ENCODE results near the gene MYL6B.
"Not testable (repeated sequence)": the region's sequence is repeated elsewhere in the genome, so short reads cannot be mapped to it uniquely, and the experiment has no call there.

MYL6B gene

DNA sequence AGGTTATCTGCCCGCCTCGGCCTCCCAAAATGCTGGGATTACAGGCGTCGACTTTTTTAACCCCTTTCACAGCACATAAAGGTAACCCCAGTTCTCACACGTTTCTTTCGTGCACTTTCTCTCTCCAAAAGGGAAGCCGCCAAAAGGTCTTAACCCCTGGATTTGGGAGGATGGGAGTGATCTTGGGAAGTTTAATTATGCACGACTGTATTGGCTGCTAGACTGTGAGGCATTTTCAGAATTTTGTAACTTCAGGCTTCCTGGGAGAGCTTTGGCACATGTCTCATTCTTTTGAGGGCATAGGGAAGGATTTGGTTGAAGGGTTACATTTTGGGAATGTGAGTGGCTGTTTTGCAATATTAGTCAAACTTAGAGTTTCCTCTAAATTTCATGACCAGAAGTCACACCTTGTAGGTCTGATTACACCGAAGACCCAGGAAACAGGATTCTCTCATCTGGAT is 38.3 kb downstream of the MYL6B start:
- Histone ChIP-seq H3K27me3 (ENCODE audit: insufficient read depth, low read length, poor library complexity, severe bottlenecking) (no peaks in the 10 kb centered on the region), H3K4me3 (ENCODE audit: low read length, poor library complexity, severe bottlenecking) (peak overlapping the region; percentile 85), H3K4me1 (ENCODE audit: insufficient read depth, low read length, poor library complexity, severe bottlenecking) (peaks cover 25% of the 10 kb centered on the region), H4K20me1 (ENCODE audit: insufficient read depth, low read length, poor library complexity, severe bottlenecking) (peaks cover 29% of the 10 kb centered on the region), H2AFZ (ENCODE audit: low read length) (peak overlapping the region; percentile 82; the same call in 1 of the 2 replicates), H3K36me3 (ENCODE audit: insufficient read depth, low read length) (peaks cover 6% of the 10 kb centered on the region; the same call in 1 of the 2 replicates), H3K79me2 (ENCODE audit: insufficient read depth, low read length) (peaks cover 36% of the 10 kb centered on the region), H3K9me2 (replicated peaks; ENCODE audit: low read depth, low read length) (no peaks in the 10 kb centered on the region), H3K9ac (ENCODE audit: low read depth, low read length, poor library complexity, severe bottlenecking) (peak overlapping the region; percentile 94), H3K4me2 (ENCODE audit: low read depth, low read length, poor library complexity, severe bottlenecking) (peak overlapping the region; percentile 72), H3F3A (ENCODE audit: low read depth) (no peaks in the 10 kb centered on the region), H3K9me3 (ENCODE audit: insufficient read depth, low read depth, low read length) (no peaks in the 10 kb centered on the region)
- TF ChIP-seq, protein P1, sequence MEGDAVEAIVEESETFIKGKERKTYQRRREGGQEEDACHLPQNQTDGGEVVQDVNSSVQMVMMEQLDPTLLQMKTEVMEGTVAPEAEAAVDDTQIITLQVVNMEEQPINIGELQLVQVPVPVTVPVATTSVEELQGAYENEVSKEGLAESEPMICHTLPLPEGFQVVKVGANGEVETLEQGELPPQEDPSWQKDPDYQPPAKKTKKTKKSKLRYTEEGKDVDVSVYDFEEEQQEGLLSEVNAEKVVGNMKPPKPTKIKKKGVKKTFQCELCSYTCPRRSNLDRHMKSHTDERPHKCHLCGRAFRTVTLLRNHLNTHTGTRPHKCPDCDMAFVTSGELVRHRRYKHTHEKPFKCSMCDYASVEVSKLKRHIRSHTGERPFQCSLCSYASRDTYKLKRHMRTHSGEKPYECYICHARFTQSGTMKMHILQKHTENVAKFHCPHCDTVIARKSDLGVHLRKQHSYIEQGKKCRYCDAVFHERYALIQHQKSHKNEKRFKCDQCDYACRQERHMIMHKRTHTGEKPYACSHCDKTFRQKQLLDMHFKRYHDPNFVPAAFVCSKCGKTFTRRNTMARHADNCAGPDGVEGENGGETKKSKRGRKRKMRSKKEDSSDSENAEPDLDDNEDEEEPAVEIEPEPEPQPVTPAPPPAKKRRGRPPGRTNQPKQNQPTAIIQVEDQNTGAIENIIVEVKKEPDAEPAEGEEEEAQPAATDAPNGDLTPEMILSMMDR (conservative IDR thresholded peaks at IDR 0.05; ENCODE audit: low read length) = no peak
- no peak for TF ChIP-seq EZH2phosphoT487 (IDR thresholded peaks at IDR 0.05; ENCODE audit: borderline replicate concordance)

DNA sequence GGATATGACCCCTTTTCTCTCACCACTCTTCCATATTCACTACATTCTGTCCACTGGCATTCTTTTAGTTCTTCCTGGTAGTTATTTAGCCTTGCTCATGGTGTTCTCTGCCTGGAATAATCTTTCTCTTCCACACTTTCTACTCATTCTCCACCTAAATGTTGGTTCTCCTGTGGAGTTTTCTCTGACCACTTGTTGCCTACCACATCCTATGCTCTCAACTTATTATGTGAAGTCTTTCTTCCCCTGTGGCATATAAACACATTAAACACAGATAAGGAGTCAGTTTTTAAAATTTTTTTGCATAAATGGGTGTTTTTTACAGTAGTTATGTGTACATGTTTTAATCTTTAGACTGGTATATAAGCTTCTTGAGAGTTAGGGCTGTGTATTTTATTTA is 40.2 kb downstream of the MYL6B start:
- Histone ChIP-seq H3K9me3 (ENCODE audit: insufficient read depth, low read depth, low read length) (no peaks in the 10 kb centered on the region), H3F3A (ENCODE audit: low read depth) (no peaks in the 10 kb centered on the region), H3K4me2 (ENCODE audit: low read depth, low read length, poor library complexity, severe bottlenecking) (no peak overlapping the region), H3K79me2 (ENCODE audit: insufficient read depth, low read length) (peaks cover 17% of the 10 kb centered on the region), H3K4me1 (ENCODE audit: insufficient read depth, low read length, poor library complexity, severe bottlenecking) (peaks cover 13% of the 10 kb centered on the region), H3K9me2 (replicated peaks; ENCODE audit: low read depth, low read length) (no peaks in the 10 kb centered on the region), H4K20me1 (ENCODE audit: insufficient read depth, low read length, poor library complexity, severe bottlenecking) (peaks cover 14% of the 10 kb centered on the region), H3K36me3 (ENCODE audit: insufficient read depth, low read length) (no peaks in the 10 kb centered on the region), H3K4me3 (ENCODE audit: low read length, poor library complexity, severe bottlenecking) (no peak overlapping the region), H3K27me3 (ENCODE audit: insufficient read depth, low read length, poor library complexity, severe bottlenecking) (no peaks in the 10 kb centered on the region), H3K9ac (ENCODE audit: low read depth, low read length, poor library complexity, severe bottlenecking) (peak overlapping the region; percentile 5), H2AFZ (ENCODE audit: low read length) (no peak overlapping the region; the same call in 1 of the 2 replicates)
- TF ChIP-seq, protein P1 (conservative IDR thresholded peaks at IDR 0.05; ENCODE audit: low read length) = no peak
- no peak for TF ChIP-seq EZH2phosphoT487 (IDR thresholded peaks at IDR 0.05; ENCODE audit: borderline replicate concordance)

DNA sequence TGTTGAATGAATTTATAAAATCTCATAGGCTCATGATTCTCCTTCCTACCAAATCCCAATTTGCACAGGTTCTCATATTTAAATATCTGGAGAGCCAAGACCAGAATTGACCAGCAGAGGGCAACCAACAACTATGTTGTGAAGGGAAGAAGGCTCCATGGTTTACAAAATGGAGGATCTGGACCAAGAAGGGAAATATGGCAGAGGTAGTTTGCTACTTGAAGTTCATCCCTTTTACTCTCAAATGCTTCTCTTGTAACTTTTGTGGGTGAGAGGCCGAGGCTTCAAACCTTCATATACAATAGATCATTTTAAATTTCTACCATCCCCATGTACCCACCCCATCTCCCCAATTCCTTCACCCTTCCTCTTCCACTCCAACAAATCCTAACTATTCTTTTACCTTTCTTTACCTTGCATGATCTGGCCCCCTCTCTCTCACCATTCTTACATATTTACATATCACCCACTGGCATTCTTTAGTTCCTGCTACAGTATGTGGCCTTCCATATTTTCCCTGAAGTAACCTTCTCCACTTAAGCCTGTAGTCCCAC is 40.7 kb downstream of the MYL6B start:
- peaks cover 12% of the 10 kb centered on the region for H3K79me2 ChIP-seq (ENCODE audit: insufficient read depth, low read length)
- no peaks in the 10 kb centered on the region for H3K27me3 ChIP-seq (ENCODE audit: insufficient read depth, low read length, poor library complexity, severe bottlenecking)
- H3K4me3 ChIP-seq (ENCODE audit: low read length, poor library complexity, severe bottlenecking) = peak overlapping the region; percentile 12
- peaks cover 8% of the 10 kb centered on the region for H3K4me1 ChIP-seq (ENCODE audit: insufficient read depth, low read length, poor library complexity, severe bottlenecking)
- H4K20me1 ChIP-seq (ENCODE audit: insufficient read depth, low read length, poor library complexity, severe bottlenecking) = peaks cover 9% of the 10 kb centered on the region
- H3K9me3 ChIP-seq (ENCODE audit: insufficient read depth, low read depth, low read length) = no peaks in the 10 kb centered on the region
- no peaks in the 10 kb centered on the region for H3K9me2 ChIP-seq (replicated peaks; ENCODE audit: low read depth, low read length)
- peak overlapping the region; percentile 23 for H3K4me2 ChIP-seq (ENCODE audit: low read depth, low read length, poor library complexity, severe bottlenecking)
- H3F3A ChIP-seq (ENCODE audit: low read depth) = no peaks in the 10 kb centered on the region
- peak overlapping the region; percentile 92 for H2AFZ ChIP-seq (ENCODE audit: low read length)
- TF ChIP-seq EZH2phosphoT487 (IDR thresholded peaks at IDR 0.05; ENCODE audit: borderline replicate concordance) = no peak
- TF ChIP-seq, protein P1 (conservative IDR thresholded peaks at IDR 0.05; ENCODE audit: low read length) = peak; percentile 95
- no peaks in the 10 kb centered on the region for H3K36me3 ChIP-seq (ENCODE audit: insufficient read depth, low read length)
- peak overlapping the region; percentile 33 for H3K9ac ChIP-seq (ENCODE audit: low read depth, low read length, poor library complexity, severe bottlenecking)

DNA sequence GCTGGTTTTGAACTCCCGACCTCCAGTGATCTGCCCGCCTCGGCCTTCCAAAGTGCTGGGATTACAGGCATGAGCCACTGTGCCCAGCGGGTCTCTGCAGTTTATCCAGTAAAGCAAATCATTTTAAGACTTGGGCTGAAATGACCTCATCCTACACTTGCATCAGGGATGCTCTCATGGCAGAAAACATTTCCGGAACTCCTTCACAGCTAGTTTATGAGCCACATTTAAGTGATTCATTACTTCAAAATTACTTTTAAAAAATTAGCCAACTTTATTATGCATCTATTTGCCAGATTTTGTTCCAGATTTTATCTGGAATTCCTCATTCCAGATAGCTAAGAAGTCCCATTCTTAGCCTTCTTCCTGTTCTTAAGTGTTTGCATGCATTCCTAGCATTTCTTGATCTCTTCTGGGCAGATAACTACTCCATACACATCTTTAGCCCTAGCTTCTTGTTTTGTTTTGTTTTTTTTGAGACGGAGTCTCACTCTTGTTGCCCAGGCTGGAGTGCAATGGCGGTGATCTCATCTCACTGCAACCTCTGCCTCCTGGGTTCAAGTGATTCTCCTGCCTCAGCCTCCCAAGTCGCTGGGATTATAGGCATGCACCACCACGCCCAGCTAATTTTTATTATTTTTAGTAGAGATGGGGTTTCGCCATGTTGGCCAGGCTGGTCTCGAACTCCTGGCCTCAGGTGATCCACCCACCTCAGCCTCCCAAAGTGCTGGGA is 44.6 kb downstream of the MYL6B start:
- H3K27me3 ChIP-seq (ENCODE audit: insufficient read depth, low read length, poor library complexity, severe bottlenecking); H3K9me3 ChIP-seq (ENCODE audit: insufficient read depth, low read depth, low read length); H3K4me2 ChIP-seq (ENCODE audit: low read depth, low read length, poor library complexity, severe bottlenecking); H3F3A ChIP-seq (ENCODE audit: low read depth); H3K9me2 ChIP-seq (replicated peaks; ENCODE audit: low read depth, low read length); H2AFZ ChIP-seq (ENCODE audit: low read length); H4K20me1 ChIP-seq (ENCODE audit: insufficient read depth, low read length, poor library complexity, severe bottlenecking); H3K4me3 ChIP-seq (ENCODE audit: low read length, poor library complexity, severe bottlenecking); H3K4me1 ChIP-seq (ENCODE audit: insufficient read depth, low read length, poor library complexity, severe bottlenecking); H3K9ac ChIP-seq (ENCODE audit: low read depth, low read length, poor library complexity, severe bottlenecking); H3K79me2 ChIP-seq (ENCODE audit: insufficient read depth, low read length); H3K36me3 ChIP-seq (ENCODE audit: insufficient read depth, low read length): not testable (repeated sequence)
